A549 (cell line): ENCODE data around the gene LTBP3. TPM values are rescaled to one million over a fixed set of nuclear protein-coding genes. Genes with fewer than 3 reads are reported as not detected.

ENCODE experiments used
- ATAC-seq, 2 experiments: fragments of 200-7000 bp in 1 of 2; fragments of >200 bp in 1 of 2; cut with Nextera tagmentation in 1 of 2; cut with Tn5 transposase in 1 of 2; 3 replicates each; pipeline versions ENCODE4 v1.8.0 to v1.9.1; 2018 to 2020; ENCODE audit warnings: mild to moderate bottlenecking in 1 of 2, moderate library complexity in 1 of 2
- CTCF ChIA-PET: fragments of 300-600 bp; sonication (Branson Sonifier 250); formaldehyde crosslinking; extraction: SDS; loops from one replicate; lab custom pipeline; 2021; ENCODE audit warnings: antibody characterized with exemption, inconsistent platforms; lab: Yijun Ruan, JAX
- POLR2A ChIA-PET: fragments of 350-600 bp; formaldehyde crosslinking; extraction: SDS; loops from one replicate; lab custom pipeline; 2021; ENCODE audit warnings: antibody characterized with exemption, inconsistent platforms; lab: Yijun Ruan, JAX
- DNase-seq, 2 experiments: peaks; one replicate each; pipeline versions ENCODE4 v3.0.0 to v3.0.0-alpha.2; 2011 to 2016; ENCODE audit warnings: low read depth in 1 of 2, low spot score in 1 of 2
- FAIRE-seq: peaks from 2 replicates; lab custom pipeline; 2011; peaks lifted over from hg19 to GRCh38; lab: Jason Lieb, UNC
- H3K27ac ChIP-seq, 2 experiments: fragments of >200 bp; sonication (Bioruptor Twin); formaldehyde crosslinking; 3 replicates each; pipeline ENCODE4 v1.5.1; 2016 to 2017
- H3K4me1 ChIP-seq: fragments of >200 bp; sonication (Bioruptor Twin); formaldehyde crosslinking; 3 replicates; pipeline ENCODE4 v1.6.1; 2016
- H3K4me2 ChIP-seq: fragments of >200 bp; sonication (Bioruptor Twin); formaldehyde crosslinking; 3 replicates; pipeline ENCODE4 v1.6.1; 2016
- H3K4me3 ChIP-seq: fragments of >200 bp; sonication (Bioruptor Twin); formaldehyde crosslinking; 3 replicates; pipeline ENCODE4 v1.5.1; 2016
- H3K9me3 ChIP-seq: fragments of >200 bp; sonication (Bioruptor Twin); formaldehyde crosslinking; 3 replicates; pipeline ENCODE4 v1.6.1; 2016
- CBX2 ChIP-seq: fragments of 200-600 bp; sonication (generic); IDR thresholded peaks from 2 replicates; pipeline ENCODE4 v1.6.1; 2016; ENCODE audit warnings: low read depth, mild to moderate bottlenecking, borderline replicate concordance
- CBX8 ChIP-seq: fragments of 200-600 bp; sonication (generic); IDR thresholded peaks from 2 replicates; pipeline ENCODE4 v1.6.1; 2016
- CEBPB ChIP-seq, 2 experiments: fragments of >200 bp in 1 of 2; sonication (Bioruptor Twin) in 1 of 2; formaldehyde crosslinking in 1 of 2; IDR thresholded peaks; 2 replicates each; pipeline ENCODE4 v1.6.1; 2012 to 2016
- CHD2 ChIP-seq: fragments of 150-350 bp; IDR thresholded peaks from 2 replicates; pipeline ENCODE4 v1.6.1; 2014; ENCODE audit warnings: low read length; ENCODE audit not compliant: partially characterized antibody
- CHD4 ChIP-seq: fragments of 200-600 bp; sonication (generic); IDR thresholded peaks from 2 replicates; pipeline ENCODE4 v1.6.1; 2016; ENCODE audit warnings: antibody characterized with exemption, mild to moderate bottlenecking, borderline replicate concordance
- FOSB ChIP-seq: fragments of 250-450 bp; sonication (Bioruptor Pico); IDR thresholded peaks from 2 replicates; pipeline ENCODE4 v1.5.0; 2020; ENCODE audit warnings: mild to moderate bottlenecking, moderate library complexity
- GATA3 ChIP-seq: IDR thresholded peaks from 2 replicates; pipeline ENCODE4 v1.6.1; 2012; ENCODE audit warnings: borderline replicate concordance
- HOXA7 ChIP-seq: fragments of 250-450 bp; sonication (Bioruptor Pico); IDR thresholded peaks from 2 replicates; pipeline ENCODE4 v1.5.0; 2020; ENCODE audit warnings: mild to moderate bottlenecking, moderate library complexity
- HOXB13 ChIP-seq: fragments of 250-450 bp; sonication (Bioruptor Pico); IDR thresholded peaks from 2 replicates; pipeline ENCODE4 v1.5.0; 2020; ENCODE audit warnings: low read depth, mild to moderate bottlenecking, moderate library complexity
- JUN ChIP-seq, 2 experiments: fragments of >200 bp; sonication (Bioruptor Twin); formaldehyde crosslinking; IDR thresholded peaks; 2 replicates in 1 of 2; 3 replicates in 1 of 2; pipeline ENCODE4 v1.6.1; 2016 to 2017
- KDM1A ChIP-seq: fragments of 200-600 bp; sonication (generic); IDR thresholded peaks from 2 replicates; pipeline ENCODE4 v1.6.1; 2016; ENCODE audit warnings: low read depth, mild to moderate bottlenecking
- NFE2L2 ChIP-seq: fragments of 150-350 bp; conservative IDR thresholded peaks from 2 replicates; pipeline ENCODE4 v1.6.1; 2014; ENCODE audit warnings: low read length
- POLR2A ChIP-seq: IDR thresholded peaks from 2 replicates; pipeline ENCODE4 v1.6.1; 2012; ENCODE audit warnings: mild to moderate bottlenecking, low read length
- RARB ChIP-seq: fragments of 250-450 bp; sonication (Bioruptor Pico); IDR thresholded peaks from 2 replicates; pipeline ENCODE4 v1.8.0; 2021; ENCODE audit warnings: mild to moderate bottlenecking, moderate library complexity
- RFX5 ChIP-seq: fragments of 450-650 bp; IDR thresholded peaks from 2 replicates; pipeline ENCODE4 v1.7.1; 2014; ENCODE audit warnings: antibody characterized with exemption, mild to moderate bottlenecking, moderate library complexity
- RNF2 ChIP-seq: fragments of 200-600 bp; sonication (generic); IDR thresholded peaks from 2 replicates; pipeline ENCODE4 v1.6.1; 2016; ENCODE audit warnings: low read depth, mild to moderate bottlenecking, antibody characterized with exemption, moderate library complexity, borderline replicate concordance
- TP53 ChIP-seq: fragments of 250-450 bp; sonication (Bioruptor Pico); IDR thresholded peaks from 2 replicates; pipeline ENCODE4 v1.5.0; 2021; ENCODE audit warnings: mild to moderate bottlenecking, moderate library complexity
- polyA plus RNA-seq, 4 experiments: library from polyadenylated mRNA; depleted of rRNA in 3 of 4; stranded (reverse); fragments of >200 nt; fragmentation: RNase III in 1 of 4; extraction: RNeasy Plus Mini Kit Qiagen cat#74134 plus additional on column Dnase treatment in 1 of 4; gene quantifications; 2 replicates in 3 of 4; 3 replicates in 1 of 4; pipeline ENCODE4 v1.2.3, GENCODE V29; 2011 to 2017
- TF ChIP-seq, protein P1 (sequence below): fragments of 450-650 bp; IDR thresholded peaks from 2 replicates; pipeline ENCODE4 v1.6.1; 2014; ENCODE audit warnings: antibody characterized with exemption
- TF ChIP-seq, protein P2 (sequence below): fragments of 250-450 bp; sonication (Bioruptor Pico); IDR thresholded peaks from 2 replicates; pipeline ENCODE4 v1.5.0; 2021; ENCODE audit warnings: mild to moderate bottlenecking, moderate library complexity, borderline replicate concordance
- TF ChIP-seq, protein P3 (sequence below): fragments of 250-450 bp; sonication (Bioruptor Pico); IDR thresholded peaks from 2 replicates; pipeline ENCODE4 v1.5.0; 2020; ENCODE audit warnings: low read depth, mild to moderate bottlenecking, moderate library complexity
- TF ChIP-seq, protein P4 (sequence below): IDR thresholded peaks from 2 replicates; pipeline ENCODE4 v1.6.1; 2012; ENCODE audit warnings: low read depth, borderline replicate concordance

Gene LTBP3
- polyA plus RNA-seq, 2 of the 4 experiments (the other 2 are of a cell fraction), result 28.6 to 123 TPM

DNA sequence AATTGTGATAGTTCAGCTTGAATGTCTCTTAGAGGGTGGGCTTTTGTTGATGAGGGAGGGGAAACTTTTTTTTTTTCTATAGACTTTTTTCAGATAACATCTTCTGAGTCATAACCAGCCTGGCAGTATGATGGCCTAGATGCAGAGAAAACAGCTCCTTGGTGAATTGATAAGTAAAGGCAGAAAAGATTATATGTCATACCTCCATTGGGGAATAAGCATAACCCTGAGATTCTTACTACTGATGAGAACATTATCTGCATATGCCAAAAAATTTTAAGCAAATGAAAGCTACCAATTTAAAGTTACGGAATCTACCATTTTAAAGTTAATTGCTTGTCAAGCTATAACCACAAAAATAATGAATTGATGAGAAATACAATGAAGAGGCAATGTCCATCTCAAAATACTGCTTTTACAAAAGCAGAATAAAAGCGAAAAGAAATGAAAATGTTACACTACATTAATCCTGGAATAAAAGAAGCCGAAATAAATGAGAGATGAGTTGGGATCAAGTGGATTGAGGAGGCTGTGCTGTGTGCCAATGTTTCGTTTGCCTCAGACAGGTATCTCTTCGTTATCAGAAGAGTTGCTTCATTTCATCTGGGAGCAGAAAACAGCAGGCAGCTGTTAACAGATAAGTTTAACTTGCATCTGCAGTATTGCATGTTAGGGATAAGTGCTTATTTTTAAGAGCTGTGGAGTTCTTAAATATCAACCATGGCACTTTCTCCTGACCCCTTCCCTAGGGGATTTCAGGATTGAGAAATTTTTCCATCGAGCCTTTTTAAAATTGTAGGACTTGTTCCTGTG lies 55.4 kb downstream of the LTBP3 start (continued):
- TF ChIP-seq, protein P1, sequence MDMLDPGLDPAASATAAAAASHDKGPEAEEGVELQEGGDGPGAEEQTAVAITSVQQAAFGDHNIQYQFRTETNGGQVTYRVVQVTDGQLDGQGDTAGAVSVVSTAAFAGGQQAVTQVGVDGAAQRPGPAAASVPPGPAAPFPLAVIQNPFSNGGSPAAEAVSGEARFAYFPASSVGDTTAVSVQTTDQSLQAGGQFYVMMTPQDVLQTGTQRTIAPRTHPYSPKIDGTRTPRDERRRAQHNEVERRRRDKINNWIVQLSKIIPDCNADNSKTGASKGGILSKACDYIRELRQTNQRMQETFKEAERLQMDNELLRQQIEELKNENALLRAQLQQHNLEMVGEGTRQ, result no peak
- peak in 1 of 2 experiments; percentile 50; a peak in 2 of 4 replicates for TF ChIP-seq CEBPB (IDR thresholded peaks at IDR 0.05)
- TF ChIP-seq, protein P2, sequence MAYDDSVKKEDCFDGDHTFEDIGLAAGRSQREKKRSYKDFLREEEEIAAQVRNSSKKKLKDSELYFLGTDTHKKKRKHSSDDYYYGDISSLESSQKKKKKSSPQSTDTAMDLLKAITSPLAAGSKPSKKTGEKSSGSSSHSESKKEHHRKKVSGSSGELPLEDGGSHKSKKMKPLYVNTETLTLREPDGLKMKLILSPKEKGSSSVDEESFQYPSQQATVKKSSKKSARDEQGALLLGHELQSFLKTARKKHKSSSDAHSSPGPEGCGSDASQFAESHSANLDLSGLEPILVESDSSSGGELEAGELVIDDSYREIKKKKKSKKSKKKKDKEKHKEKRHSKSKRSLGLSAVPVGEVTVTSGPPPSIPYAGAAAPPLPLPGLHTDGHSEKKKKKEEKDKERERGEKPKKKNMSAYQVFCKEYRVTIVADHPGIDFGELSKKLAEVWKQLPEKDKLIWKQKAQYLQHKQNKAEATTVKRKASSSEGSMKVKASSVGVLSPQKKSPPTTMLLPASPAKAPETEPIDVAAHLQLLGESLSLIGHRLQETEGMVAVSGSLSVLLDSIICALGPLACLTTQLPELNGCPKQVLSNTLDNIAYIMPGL (CRISPR knock-in tag), result no peak; the same call in 1 of the 2 replicates
- peak; percentile 92 for TF ChIP-seq RARB (CRISPR knock-in tag)
- peak; percentile 89 to 92 for TF ChIP-seq JUN (IDR thresholded peaks at IDR 0.05)

DNA sequence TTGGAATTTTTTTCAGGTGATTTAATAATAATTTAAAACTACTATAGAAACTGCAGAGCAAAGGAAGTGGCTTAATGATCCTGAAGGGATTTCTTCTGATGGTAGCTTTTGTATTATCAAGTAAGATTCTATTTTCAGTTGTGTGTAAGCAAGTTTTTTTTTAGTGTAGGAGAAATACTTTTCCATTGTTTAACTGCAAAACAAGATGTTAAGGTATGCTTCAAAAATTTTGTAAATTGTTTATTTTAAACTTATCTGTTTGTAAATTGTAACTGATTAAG lies 55.9 kb downstream of the LTBP3 start:
- no peak for FAIRE-seq
- POLR2A ChIA-PET, result interaction anchor here (0.7 to 26.7 kb wide), 9 partner anchors 12 to 80 kb away, joined by 3 to 1006 read pairs (median 5); partner anchors contain the start of gene NEAT1

More for the DNA sequence above, 55.9 kb downstream of the LTBP3 start:
- Histone ChIP-seq H3K27ac (peak overlapping the region; percentile 98 to 100), H3K4me1 (peaks cover 19% of the 10 kb centered on the region), H3K9me3 (no peaks in the 10 kb centered on the region), H3K4me2 (peak overlapping the region; percentile 84), H3K4me3 (peak overlapping the region; percentile 90)
- no peak for DNase-seq
- ATAC-seq, result no peak
- TF ChIP-seq HOXA7 (no peak), RNF2 (no peak), FOSB (CRISPR knock-in tag) (no peak; the same call in 1 of the 2 replicates), KDM1A (no peak), CBX2 (no peak), POLR2A (no peak), CHD4 (no peak), JUN (IDR thresholded peaks at IDR 0.05) (no peak), HOXB13 (CRISPR knock-in tag) (no peak), TP53 (CRISPR knock-in tag) (no peak), CHD2 (no peak), RFX5 (no peak), CBX8 (no peak), NFE2L2 (no peak), GATA3 (no peak)
- TF ChIP-seq, protein P3, sequence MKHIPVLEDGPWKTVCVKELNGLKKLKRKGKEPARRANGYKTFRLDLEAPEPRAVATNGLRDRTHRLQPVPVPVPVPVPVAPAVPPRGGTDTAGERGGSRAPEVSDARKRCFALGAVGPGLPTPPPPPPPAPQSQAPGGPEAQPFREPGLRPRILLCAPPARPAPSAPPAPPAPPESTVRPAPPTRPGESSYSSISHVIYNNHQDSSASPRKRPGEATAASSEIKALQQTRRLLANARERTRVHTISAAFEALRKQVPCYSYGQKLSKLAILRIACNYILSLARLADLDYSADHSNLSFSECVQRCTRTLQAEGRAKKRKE (CRISPR knock-in tag), result no peak
- TF ChIP-seq, protein P2 (CRISPR knock-in tag), result no peak
- TF ChIP-seq, protein P4, sequence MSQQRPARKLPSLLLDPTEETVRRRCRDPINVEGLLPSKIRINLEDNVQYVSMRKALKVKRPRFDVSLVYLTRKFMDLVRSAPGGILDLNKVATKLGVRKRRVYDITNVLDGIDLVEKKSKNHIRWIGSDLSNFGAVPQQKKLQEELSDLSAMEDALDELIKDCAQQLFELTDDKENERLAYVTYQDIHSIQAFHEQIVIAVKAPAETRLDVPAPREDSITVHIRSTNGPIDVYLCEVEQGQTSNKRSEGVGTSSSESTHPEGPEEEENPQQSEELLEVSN, result no peak
- CTCF ChIA-PET, result interaction anchor here (0.7 to 30.0 kb wide), 9 partner anchors 8 to 86 kb away, joined by 3 to 947 read pairs (median 3); no protein-coding TSS in a partner anchor
